Epithelial cell of alveolus of lung (primary cell): ENCODE results near the gene CDH7. TPM values are rescaled to one million over a fixed set of nuclear protein-coding genes. Genes with fewer than 3 reads are reported as not detected.

Experiments used
- total RNA-seq: library from RNA; depleted of rRNA; stranded (reverse); fragments of >200 nt; gene quantifications from 2 replicates; pipeline ENCODE4 v1.2.1, GENCODE V29; 2015

The CDH7 gene
- total RNA-seq = not detected in 2 replicates

GRCh38 chr18:65750389-65751154, at the start of gene CDH7:
TSS of gene CDH7 (plus strand) at chr18:65751012. CDS start at chr18:65762843, 11,831 bp downstream.

